Measurements from ENCODE around the gene WDR49.

DNA sequence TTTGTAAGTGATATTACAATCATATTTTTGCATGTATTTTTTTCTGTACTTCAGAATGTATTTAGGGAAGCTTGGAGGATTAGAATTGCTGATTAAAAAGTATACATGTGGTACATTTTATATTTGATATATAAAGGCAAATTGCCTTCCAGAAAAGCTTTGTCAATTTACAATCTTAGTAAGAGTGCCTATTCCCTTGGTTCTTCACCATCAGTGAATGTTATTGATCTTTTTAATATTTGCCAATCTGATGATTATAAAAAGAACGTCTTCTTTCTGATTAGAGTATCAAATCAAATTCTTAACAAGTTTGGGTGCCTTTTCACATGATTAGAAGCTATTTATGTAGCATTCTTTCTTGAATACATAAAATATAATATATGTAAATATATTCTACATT lies 9.1 kb downstream of the WDR49 start:
- no peak for TF ChIP-seq EZH2 (IDR thresholded peaks at IDR 0.05)
- TF ChIP-seq, protein P1, sequence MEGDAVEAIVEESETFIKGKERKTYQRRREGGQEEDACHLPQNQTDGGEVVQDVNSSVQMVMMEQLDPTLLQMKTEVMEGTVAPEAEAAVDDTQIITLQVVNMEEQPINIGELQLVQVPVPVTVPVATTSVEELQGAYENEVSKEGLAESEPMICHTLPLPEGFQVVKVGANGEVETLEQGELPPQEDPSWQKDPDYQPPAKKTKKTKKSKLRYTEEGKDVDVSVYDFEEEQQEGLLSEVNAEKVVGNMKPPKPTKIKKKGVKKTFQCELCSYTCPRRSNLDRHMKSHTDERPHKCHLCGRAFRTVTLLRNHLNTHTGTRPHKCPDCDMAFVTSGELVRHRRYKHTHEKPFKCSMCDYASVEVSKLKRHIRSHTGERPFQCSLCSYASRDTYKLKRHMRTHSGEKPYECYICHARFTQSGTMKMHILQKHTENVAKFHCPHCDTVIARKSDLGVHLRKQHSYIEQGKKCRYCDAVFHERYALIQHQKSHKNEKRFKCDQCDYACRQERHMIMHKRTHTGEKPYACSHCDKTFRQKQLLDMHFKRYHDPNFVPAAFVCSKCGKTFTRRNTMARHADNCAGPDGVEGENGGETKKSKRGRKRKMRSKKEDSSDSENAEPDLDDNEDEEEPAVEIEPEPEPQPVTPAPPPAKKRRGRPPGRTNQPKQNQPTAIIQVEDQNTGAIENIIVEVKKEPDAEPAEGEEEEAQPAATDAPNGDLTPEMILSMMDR (IDR thresholded peaks at IDR 0.05): no peak
- no peak for TF ChIP-seq EZH2phosphoT487 (IDR thresholded peaks at IDR 0.05)
